ENCODE measurements around the gene PRKN. TPM values are rescaled to one million over a fixed set of nuclear protein-coding genes. Genes with fewer than 3 reads are reported as not detected.

The PRKN gene
- total RNA-seq, 1 experiment from 2014 or later, result 2.0 TPM

- H2AK5ac ChIP-seq (ENCODE audit: insufficient read length, low read length), result no peak overlapping the region
- no peak overlapping the region for H4K5ac ChIP-seq (ENCODE audit: insufficient read length, low read depth, low read length)
- no peak overlapping the region for H2AFZ ChIP-seq (ENCODE audit: low read length)
- no peaks in the 10 kb centered on the region for H3K79me1 ChIP-seq (ENCODE audit: insufficient read depth, low read depth, low read length, poor library complexity, severe bottlenecking)
- no peak overlapping the region for H3K27ac ChIP-seq (ENCODE audit: insufficient read length, low read depth, low read length)
- no peaks in the 10 kb centered on the region for H3K79me2 ChIP-seq (ENCODE audit: insufficient read depth, low read length)
- Mint-ChIP-seq H3K4me1 (peaks cover 15 to 18% of the 10 kb centered on the region in 2 experiments), H3K27me3 (ENCODE audit: low read depth) (peaks cover 5% of the 10 kb centered on the region), H3K36me3 (ENCODE audit: insufficient read depth in 1 of 3, low read depth in 3 of 3) (no peaks in the 10 kb centered on the region), H3K27ac (no peak overlapping the region), H3K9me3 (peaks cover 1 to 3% of the 10 kb centered on the region in 2 experiments; a peak in 2 of 5 replicates), H3K4me3 (no peak overlapping the region)
- DNase-seq, result no peak
- no peak overlapping the region for H3K23ac ChIP-seq (ENCODE audit: insufficient read length, low read depth, low read length)
- peaks cover 10% of the 10 kb centered on the region for H3K9me3 ChIP-seq (ENCODE audit: control insufficient read depth, low read depth, low read length)
- no peak overlapping the region for H3K4ac ChIP-seq (ENCODE audit: low read depth, low read length)
- H3K56ac ChIP-seq (ENCODE audit: insufficient read length, low read depth, low read length), result no peak overlapping the region
- H3K18ac ChIP-seq (ENCODE audit: insufficient read length, low read depth, low read length), result no peak overlapping the region
- H4K8ac ChIP-seq (replicated peaks; ENCODE audit: insufficient read length, low read depth, low read length), result no peak overlapping the region
- no peak overlapping the region for H2BK12ac ChIP-seq (ENCODE audit: insufficient read length, low read depth, low read length)
- no peak overlapping the region for H3K9ac ChIP-seq (ENCODE audit: extremely low read depth, insufficient read length, low read length)
- no peaks in the 10 kb centered on the region for H3K27me3 ChIP-seq (ENCODE audit: insufficient read depth, low read length)
- no peak overlapping the region for H2BK5ac ChIP-seq (ENCODE audit: insufficient read length, low read length)
- TF ChIP-seq CTCF (conservative IDR thresholded peaks at IDR 0.05), result no peak
- H3K14ac ChIP-seq (ENCODE audit: insufficient read depth, low read length), result no peak overlapping the region; the same call in 1 of the 2 replicates
- H3K4me1 ChIP-seq (ENCODE audit: insufficient read depth, low read length), result no peaks in the 10 kb centered on the region
- WGBS (ENCODE audit: extremely low coverage, insufficient read length, low lambda C conversion rate), result no CpG with 5 or more reads among the region's 17 CpGs
- H3K4me2 ChIP-seq (ENCODE audit: insufficient read depth, insufficient read length, low read length), result no peak overlapping the region
- no peak overlapping the region for H4K91ac ChIP-seq (ENCODE audit: insufficient read length, low read depth, low read length)
- H2BK15ac ChIP-seq (ENCODE audit: low read depth, low read length), result no peak overlapping the region
- no peaks in the 10 kb centered on the region for H3K23me2 ChIP-seq (ENCODE audit: insufficient read length, low read depth, low read length, poor library complexity, severe bottlenecking)
- H3T11ph ChIP-seq (ENCODE audit: low read length), result no peak overlapping the region
- no peak overlapping the region for H2BK20ac ChIP-seq (ENCODE audit: low read depth, low read length, poor library complexity, severe bottlenecking)
- no peak overlapping the region for H2BK120ac ChIP-seq (ENCODE audit: low read depth, low read length, poor library complexity, severe bottlenecking)
- no peaks in the 10 kb centered on the region for H4K20me1 ChIP-seq (ENCODE audit: control insufficient read depth, insufficient read depth, insufficient read length)
Measured at GRCh38 chr6:161415302-161415855, 1312.2 kb downstream of the PRKN start.
